ENCODE measurements around the gene WRAP53. TPM values are rescaled to one million over a fixed set of nuclear protein-coding genes. Genes with fewer than 3 reads are reported as not detected.

WRAP53 gene
- total and polyA plus RNA-seq, 10 donors, result 8.5 to 21.8 (median 9.8) TPM

DNA sequence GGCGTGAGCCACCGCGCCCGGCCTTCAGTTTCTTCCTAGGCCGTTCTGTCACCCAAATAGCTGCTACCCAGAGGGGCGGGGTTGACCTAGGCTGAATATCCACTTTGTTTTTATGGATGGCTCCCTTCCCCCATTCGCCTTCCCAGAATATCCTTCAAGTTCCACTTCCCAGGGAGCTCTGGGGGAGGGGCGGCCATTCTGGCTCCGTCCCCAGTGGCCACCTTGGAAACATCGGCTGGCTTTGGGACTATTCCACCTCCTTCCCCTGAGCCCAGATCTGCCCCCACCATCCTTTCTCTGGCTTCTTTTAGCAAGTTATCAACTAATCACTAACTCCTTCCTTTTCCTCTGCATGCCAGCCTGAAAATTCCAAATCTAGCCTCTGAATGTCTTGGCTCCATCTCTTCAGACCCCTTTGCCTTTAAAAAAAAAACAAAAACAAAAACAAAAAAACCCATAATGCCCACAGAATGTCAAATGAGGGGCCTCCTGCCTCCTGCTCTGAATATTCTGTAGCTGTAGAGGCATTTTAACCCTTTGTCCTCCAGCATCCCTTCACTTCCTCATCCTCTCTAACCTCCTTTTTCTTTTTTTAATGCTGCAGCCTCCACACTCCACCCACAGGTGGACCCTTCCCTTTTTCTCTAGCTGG, 31.2 kb upstream of the WRAP53 start:
- Histone ChIP-seq H3K36me3 (no peaks in the 10 kb centered on the region), H3K4me1 (peaks cover 0 to 6% (median under 1%) of the 10 kb centered on the region in 6 donors), H3K9me3 (no peaks in the 10 kb centered on the region), H3K4me3 (no peak overlapping the region), H3K27me3 (replicated peaks in 1 of 7) (peaks cover 0 to 15% (median 5%) of the 10 kb centered on the region in 7 donors), H3K27ac (peak overlapping the region in 5 of 8 donors; percentile 4 to 50 (median 23))
- DNase-seq, result no peak
- 58 to 73% (median 61%) methylated on average over 10 of the region's 10 CpGs for WGBS, 5 donors
- no peak for TF ChIP-seq POLR2A (IDR thresholded peaks at IDR 0.05)
- TF ChIP-seq POLR2AphosphoS5 (IDR thresholded peaks at IDR 0.05), result peak in 2 of 3 donors; percentile 22 to 35
- no peak for TF ChIP-seq CTCF (IDR thresholded peaks at IDR 0.05 in 8 of 11, conservative IDR thresholded peaks at IDR 0.05 in 3 of 11)
- intact Hi-C loops (cut with DNase I; ENCODE audit: low total_unique reads), result no loop called here

GRCh38 chr17:7667656-7668406, 20.4 kb upstream of the WRAP53 start:
- no peak for TF ChIP-seq POLR2AphosphoS5 (IDR thresholded peaks at IDR 0.05)
- TF ChIP-seq POLR2A (IDR thresholded peaks at IDR 0.05), result no peak
- TF ChIP-seq CTCF (IDR thresholded peaks at IDR 0.05 in 8 of 11, conservative IDR thresholded peaks at IDR 0.05 in 3 of 11), result no peak
- H3K36me3 ChIP-seq, result peaks cover 0 to 75% (median 65%) of the 10 kb centered on the region in 6 donors

DNA sequence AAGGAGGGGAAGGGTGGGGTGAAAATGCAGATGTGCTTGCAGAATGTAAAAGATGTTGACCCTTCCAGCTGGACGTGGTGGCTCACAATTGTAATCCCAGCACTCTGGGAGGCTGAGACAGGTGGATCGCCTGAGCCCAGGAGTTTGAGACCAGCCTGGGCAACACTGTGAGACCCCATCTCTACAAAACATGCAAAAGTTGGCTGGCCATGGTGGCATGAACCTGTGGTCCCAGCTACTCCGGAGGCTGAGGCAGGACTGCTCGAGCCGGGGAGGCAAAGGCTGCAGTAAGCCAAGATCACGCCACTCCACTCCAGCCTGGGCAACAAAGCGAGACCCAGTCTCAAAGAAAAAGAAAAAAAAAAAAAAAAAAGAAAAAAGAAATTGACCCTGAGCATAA, 19.8 kb upstream of the WRAP53 start:
- H3K27ac ChIP-seq, result no peak overlapping the region
- TF ChIP-seq POLR2AphosphoS5 (IDR thresholded peaks at IDR 0.05) (no peak), POLR2A (IDR thresholded peaks at IDR 0.05) (no peak), CTCF (IDR thresholded peaks at IDR 0.05 in 8 of 11, conservative IDR thresholded peaks at IDR 0.05 in 3 of 11) (no peak)
- H3K4me1 ChIP-seq, result no peaks in the 10 kb centered on the region
- no peak overlapping the region for H3K4me3 ChIP-seq
- H3K9me3 ChIP-seq, result peaks cover 2 to 6% (median 5%) of the 10 kb centered on the region in 8 donors
- no peak for DNase-seq
- WGBS, 5 donors, result 91 to 98% (median 95%) methylated on average over 7 of the region's 7 CpGs
- H3K36me3 ChIP-seq, result peaks cover 4 to 81% (median 72%) of the 10 kb centered on the region in 6 donors
- no peaks in the 10 kb centered on the region for H3K27me3 ChIP-seq (replicated peaks in 1 of 7)
- intact Hi-C loops (cut with DNase I; ENCODE audit: low total_unique reads), result no loop called here

More at GRCh38 chr17:7667656-7668406, 20.4 kb upstream of the WRAP53 start:
- no peak overlapping the region for H3K4me3 ChIP-seq
- H3K9me3 ChIP-seq, result no peaks in the 10 kb centered on the region
- WGBS, 5 donors, result 84 to 93% (median 86%) methylated on average over 9 to 10 of the region's 10 CpGs
- no peaks in the 10 kb centered on the region for H3K27me3 ChIP-seq (replicated peaks in 1 of 7)
- H3K4me1 ChIP-seq, result no peaks in the 10 kb centered on the region
- intact Hi-C loops (cut with DNase I; ENCODE audit: low total_unique reads), result no loop called here
- DNase-seq, result no peak
- no peak overlapping the region for H3K27ac ChIP-seq

GRCh38 chr17:7673239-7673638, 15.0 kb upstream of the WRAP53 start:
- 95 to 98% (median 96%) methylated on average over 2 of the region's 2 CpGs for whole genome bisulfite sequencing, 5 donors
- no peak for DNase-seq
- intact Hi-C loops (cut with DNase I; ENCODE audit: low total_unique reads), result no loop called here
- no peak overlapping the region for H3K4me3 ChIP-seq
- H3K4me1 ChIP-seq, result no peaks in the 10 kb centered on the region
- no peaks in the 10 kb centered on the region for H3K27me3 ChIP-seq (replicated peaks in 1 of 7)
- H3K36me3 ChIP-seq, result peaks cover 13 to 88% (median 81%) of the 10 kb centered on the region in 6 donors
- peaks cover 3 to 16% (median 10%) of the 10 kb centered on the region in 8 donors for H3K9me3 ChIP-seq
- H3K27ac ChIP-seq, result no peak overlapping the region
- TF ChIP-seq CTCF (IDR thresholded peaks at IDR 0.05 in 8 of 11, conservative IDR thresholded peaks at IDR 0.05 in 3 of 11) (peak in 8 of 11 experiments; percentile 20 to 53 (median 36)), POLR2A (IDR thresholded peaks at IDR 0.05) (no peak), POLR2AphosphoS5 (IDR thresholded peaks at IDR 0.05) (no peak)
